ENCODE results near the gene MYEF2.

The MYEF2 gene, protein sequence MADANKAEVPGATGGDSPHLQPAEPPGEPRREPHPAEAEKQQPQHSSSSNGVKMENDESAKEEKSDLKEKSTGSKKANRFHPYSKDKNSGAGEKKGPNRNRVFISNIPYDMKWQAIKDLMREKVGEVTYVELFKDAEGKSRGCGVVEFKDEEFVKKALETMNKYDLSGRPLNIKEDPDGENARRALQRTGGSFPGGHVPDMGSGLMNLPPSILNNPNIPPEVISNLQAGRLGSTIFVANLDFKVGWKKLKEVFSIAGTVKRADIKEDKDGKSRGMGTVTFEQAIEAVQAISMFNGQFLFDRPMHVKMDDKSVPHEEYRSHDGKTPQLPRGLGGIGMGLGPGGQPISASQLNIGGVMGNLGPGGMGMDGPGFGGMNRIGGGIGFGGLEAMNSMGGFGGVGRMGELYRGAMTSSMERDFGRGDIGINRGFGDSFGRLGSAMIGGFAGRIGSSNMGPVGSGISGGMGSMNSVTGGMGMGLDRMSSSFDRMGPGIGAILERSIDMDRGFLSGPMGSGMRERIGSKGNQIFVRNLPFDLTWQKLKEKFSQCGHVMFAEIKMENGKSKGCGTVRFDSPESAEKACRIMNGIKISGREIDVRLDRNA

DNA sequence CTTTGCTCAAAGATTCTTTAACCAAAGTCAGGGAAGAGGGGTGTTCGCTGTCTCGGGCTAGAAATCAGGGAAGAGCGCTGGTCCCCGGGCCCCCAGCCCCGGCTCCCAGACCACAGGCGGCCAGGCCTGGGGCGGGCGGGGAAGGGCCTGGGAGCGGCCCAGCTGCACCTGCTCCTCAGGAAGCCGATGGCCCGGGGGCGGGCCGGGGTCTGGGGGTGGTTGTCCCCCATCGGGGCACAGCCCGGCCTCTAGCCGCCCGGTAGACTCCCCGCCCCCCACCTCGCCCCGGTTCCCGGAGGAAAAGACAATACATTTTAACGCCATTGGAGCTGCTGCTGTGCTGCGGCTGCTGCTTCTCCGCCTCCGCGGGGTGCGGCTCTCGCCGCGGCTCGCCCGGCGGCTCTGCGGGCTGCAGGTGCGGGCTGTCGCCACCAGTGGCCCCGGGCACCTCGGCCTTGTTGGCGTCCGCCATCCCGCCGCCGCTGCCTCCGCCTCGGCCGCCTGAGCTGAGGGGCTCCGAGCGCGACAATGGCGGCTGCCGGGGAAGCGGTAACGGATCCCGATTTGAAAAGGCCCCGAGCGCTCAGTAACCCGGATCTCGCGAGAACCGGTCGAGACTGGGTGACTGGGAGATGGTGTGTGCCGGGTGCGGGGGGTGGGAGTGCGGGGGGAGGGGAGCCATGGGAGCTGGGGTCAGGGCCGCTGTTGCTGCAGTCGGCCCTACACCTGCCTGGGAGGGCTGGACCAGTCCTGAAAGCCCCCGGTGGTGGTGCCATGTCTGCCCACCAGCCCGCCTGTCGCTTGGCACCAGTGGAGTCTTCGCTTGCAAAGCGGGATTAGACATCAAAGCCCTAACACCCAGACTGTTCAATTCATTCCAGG lies at the start of gene MYEF2:
Gene MYEF2, minus strand, starts transcription at position 530 of the 882 bp plus-strand sequence. Its CDS starts 58 bp downstream, at position 472.
- DNase-seq = peak; percentile 65

DNA sequence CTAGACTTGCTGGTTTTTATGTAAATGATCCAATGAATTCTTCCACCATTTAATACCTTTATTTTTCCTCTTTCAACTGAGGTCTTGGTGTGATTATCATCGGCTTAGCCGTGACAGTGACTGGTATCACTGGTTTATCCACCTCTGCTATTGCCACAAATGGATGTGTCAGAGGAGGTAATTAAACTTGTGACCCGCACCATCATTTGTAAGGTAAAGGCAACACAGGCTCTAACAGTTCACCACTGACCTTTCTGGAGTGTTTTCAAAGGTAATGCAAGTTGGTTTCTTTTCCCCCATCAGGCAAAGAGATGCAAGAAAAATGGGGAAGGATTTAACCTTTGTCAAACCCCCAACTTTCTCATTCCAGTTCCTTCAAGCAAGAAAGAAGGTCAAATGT lies 47.7 kb upstream of the MYEF2 start:
- no peak for DNase-seq

DNA sequence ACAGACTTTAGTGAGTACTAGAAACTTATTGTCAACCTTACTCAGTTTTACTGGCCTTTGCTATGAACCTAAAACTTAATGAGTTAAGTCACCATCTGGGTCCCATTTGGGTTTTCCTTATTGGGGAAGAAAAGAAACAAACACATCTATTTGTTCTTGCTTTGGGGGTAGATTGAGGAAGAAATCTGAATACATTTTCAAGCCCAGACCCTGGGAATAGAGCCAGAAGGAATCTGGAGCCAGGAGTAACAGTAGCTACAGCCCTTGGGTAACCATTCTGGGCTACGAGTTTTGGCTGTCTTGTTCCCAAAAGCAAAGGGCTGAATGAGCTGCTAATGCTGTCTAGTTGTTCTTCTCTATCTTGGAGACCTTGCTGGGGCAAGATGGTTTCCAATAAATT lies 44.5 kb upstream of the MYEF2 start:
- no peak for DNase-seq

DNA sequence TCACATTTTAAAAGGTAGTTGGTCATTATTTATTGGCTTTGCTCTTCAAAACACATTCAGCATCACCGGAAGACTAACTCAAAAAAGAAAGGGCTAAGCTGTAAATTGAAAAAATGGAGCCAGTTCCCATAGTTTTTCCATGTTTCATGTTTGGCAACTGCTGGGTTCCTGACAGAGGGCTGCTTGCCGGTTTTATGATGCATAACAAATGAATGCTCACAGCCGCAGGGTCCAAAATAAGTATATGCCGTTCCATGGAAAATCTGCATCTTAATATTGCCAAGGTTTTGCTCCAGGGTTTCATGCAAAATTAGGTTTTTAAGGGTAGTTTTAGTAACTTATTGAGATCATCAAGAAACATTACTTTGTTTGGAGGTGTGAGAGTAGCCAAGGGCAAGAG lies 43.8 kb upstream of the MYEF2 start:
- DNase-seq = no peak

DNA sequence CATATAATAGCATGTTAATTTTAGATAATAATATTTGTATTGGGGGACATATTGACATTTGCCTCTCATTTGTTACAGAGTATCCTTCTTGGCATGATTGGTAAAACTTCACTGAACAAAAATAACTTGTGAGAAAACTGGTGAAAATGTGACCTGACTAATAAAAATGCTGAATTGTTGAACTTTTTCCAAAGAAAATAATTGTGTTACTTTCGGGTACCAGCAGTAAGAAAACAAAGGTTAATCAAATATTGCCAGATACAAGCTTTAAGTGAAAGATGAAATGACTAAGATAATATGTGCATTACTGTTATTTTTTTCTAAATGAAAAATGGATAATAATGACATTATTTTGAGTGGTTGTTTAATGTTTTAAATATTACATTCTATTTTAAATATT lies 43.2 kb upstream of the MYEF2 start:
- DNase-seq = no peak

DNA sequence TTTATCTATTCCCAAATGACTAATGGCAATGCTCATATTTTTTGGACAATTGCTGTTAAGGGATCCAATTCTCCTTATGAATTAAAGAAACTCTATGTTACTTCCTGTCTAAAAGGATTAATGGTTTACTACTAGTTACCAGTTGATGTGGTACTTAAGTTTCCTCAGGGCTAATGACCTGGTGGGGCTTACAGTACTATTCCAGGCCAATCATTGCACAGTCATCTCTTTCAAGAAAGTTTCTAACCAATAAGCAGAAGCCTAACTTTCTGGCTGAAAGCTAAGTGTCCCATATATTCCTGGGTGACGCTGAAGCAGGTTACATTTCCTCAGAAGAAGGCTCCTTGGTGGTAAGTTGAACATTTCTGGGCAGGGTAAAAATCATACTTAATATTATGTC lies 27.9 kb upstream of the MYEF2 start, which contains the start of gene SLC12A1:
Gene SLC12A1, plus strand, starts transcription at position 322 of the 400 bp plus-strand sequence. CDS start 1,418 bp downstream, outside the sequence.
- DNase-seq = no peak

DNA sequence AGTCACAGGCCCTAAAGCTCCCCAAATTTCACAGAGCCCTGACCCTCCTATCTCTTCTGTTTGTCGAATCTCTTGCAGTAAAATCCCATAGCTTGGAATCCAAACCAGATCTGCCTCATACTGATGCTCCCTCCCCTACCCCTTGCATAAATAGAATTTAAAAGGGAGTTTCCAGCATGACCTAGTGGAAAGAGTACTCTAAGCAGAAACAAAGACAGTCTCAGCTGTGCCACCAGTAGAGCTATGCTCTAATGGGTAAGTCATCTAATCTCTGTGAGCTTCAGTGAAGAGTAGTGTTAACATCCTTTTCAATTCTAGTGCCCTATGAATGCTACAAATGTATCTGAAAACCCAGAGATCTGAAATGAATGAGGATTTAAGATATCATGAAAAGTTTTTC lies 24.0 kb upstream of the MYEF2 start:
- no peak for DNase-seq

DNA sequence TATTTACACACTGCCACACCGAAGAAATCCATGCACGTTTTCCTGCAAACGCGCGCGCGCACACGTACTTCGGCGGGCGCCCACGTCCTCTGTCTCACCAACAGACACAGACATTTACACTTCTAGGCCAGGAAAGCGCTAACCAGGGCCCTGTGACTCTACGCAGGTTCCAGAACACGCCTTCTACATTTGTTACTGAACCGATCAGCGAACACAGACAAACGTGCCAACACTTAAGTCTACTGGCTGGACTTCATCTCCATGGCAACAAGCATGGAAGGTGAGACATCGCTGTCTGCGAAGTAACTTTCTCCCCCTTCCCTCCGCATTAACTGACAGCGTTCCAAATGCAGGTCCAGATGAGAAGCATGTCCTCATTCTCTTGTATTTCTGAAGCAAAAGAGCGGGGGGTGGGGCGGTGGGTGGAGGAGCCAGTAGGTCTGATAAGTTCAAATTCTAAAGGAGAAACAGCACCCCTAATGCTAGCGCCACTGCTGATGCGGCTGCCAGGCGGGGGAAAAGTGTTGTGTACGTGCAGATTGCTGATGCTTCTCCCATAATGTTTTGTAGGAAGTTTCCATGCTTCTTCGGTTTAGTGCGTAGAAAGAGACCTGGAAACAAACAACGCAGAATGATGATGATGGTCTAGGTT lies 13.6 kb upstream of the MYEF2 start, which contains the start of gene CTXN2:
Gene CTXN2, plus strand, starts transcription at position 92 of the 652 bp plus-strand sequence. CDS start 9,636 bp downstream, outside the sequence.
- no peak for DNase-seq

DNA sequence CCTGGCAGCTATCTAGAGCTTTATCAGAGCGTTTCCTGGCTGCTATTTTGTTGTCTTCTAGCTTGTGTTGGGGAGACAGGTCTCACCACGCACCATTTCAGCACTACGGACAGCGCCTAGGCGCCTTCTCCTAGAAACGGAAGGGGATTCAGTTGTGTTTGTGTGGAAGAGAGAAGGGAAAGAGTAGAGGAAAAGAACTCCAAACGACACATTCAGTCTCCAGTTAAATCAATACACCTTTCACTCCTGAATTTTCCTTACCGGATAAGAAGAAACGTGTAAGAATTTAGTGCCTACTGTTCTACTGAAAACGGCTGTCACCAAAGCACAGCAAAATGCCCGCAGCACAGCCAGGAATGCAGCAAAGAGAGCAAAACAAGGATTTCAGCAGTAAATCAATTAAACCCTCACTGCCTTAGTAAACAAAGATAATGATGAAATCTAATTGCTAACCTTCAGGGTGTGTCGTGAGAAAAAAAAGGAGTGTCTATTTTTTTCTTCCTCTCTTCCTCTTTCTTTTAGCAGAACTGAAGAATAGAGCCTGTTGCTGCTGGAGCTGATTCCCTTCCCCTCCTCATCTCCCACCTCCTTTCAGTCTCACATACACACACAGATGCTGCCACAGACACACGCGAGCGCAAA lies 13.0 kb upstream of the MYEF2 start:
- DNase-seq = peak; percentile 43

DNA sequence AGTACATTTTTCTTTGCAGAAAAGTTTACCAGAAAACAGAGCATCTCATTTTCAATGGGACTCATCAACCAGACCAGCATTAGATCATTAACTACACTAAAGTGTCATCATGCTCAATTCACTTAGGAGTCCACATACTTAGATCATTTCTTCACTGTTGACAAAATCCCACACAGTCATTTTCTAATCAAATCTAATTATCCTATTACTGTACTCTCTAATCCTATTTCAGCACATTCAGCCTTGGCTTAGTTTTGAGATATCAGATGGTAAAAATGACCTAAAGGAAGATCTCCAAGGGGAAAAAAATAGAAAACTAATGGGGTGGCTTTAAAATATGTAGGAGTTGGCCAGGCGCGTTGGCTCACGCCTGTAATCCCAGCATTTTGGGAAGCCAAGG lies 8.2 kb upstream of the MYEF2 start:
- DNase-seq = no peak

DNA sequence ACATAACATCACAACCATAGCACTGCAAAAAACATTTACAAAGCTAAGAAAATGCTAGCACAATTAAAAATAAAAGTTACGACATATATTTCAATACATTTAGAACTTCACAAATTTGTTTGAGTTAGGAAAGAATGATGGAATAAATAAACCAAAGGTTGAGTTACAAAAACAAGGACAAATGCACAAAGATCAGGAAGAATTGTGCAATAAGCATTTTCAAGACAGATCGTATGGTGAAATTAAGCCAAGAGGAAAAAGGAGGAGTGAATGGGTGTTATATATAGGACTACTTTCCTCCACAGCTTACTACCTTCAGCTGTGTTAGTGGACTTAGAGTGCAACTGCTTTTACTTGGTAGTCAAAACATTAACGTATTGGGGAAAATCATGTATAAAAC lies 7.4 kb upstream of the MYEF2 start:
- no peak for DNase-seq

DNA sequence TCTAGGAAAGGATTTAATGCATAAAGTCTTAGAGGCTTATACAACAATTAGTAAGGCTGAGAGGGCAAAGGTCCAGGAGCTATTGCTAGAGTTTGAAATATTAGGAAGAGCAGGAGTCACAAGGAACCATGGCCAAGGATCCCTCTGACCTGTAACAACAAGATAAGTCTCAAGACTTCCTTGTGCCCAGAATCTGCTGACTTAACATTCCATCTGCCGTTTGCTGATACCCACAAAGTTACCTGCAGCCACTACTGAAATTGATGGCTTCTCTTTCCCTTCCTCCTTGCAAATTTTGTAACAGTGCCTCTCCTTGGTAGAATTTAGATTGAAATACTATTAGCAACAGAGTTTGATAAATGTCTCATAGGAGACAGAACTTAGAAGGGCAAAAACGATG lies 4.7 kb upstream of the MYEF2 start:
- DNase-seq = no peak

DNA sequence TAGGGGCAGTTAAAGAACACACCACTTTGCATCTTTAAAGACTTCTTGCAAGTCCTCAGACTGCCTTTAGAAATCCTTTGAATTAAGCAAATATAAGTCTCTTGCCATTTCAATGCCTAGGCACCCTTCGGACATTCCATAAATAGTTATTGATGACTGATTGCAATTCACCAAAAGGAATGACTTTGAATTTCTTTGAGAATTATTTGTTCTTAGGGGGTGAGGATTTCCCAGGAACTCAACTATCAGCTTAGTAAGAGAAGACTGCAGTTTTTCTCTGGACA lies 495 bp upstream of the MYEF2 start:
- no peak for DNase-seq

DNA sequence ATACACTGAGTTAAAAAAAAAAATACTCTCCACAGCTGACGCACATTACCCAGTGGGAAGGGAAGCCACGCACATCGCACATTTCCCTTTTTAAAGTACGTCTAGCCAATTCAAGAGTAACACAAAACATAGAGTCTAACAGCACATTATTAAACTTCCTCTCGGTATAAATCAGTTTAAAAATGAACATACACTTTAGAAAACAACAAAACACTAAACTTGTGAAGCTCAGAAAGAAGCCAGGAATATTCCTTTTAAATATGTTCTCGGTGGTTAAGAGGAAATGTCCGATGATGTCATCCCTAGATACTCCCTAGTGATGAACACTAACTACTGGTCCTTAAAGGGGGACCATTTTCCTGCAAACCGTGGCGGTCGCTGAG lies 721 bp downstream of the MYEF2 start:
- no peak for DNase-seq

DNA sequence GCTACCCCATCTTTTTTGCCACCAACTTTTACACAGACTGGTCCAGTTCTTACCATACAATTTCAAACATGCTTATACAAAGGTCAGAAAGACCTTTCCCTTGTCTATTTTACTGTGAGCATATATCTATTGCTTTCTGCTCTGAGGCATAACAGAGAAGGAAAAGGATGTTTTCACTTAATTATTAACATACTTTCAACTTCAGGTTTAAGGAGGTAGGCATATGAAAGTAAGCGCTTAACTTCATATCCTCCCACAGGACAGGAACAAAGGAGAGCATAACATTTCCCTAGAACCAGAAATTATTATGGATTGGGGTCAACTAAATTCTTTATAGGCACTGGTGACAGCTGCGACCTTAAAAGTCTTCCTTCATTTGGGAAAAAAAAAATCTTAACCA lies 1.1 kb downstream of the MYEF2 start:
- DNase-seq = no peak

DNA sequence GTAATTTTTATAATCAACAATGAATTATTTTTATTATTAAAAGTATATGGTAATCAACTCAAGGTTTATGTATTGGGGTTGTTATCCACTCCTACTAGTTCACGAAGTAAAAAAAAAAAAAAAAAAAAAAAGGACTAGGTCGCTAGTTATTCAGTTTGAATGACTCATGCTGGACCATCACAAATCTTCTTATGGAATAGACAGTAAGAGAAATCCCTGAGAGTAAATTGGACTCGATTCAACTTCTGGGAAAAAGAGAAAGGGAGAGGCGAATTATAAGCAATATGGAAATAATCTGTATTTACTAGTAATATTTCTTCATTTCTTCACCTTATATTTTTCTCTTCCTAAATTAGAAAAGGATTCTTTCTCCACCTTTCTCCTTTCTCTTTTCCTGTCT lies 2.0 kb downstream of the MYEF2 start:
- DNase-seq = no peak

DNA sequence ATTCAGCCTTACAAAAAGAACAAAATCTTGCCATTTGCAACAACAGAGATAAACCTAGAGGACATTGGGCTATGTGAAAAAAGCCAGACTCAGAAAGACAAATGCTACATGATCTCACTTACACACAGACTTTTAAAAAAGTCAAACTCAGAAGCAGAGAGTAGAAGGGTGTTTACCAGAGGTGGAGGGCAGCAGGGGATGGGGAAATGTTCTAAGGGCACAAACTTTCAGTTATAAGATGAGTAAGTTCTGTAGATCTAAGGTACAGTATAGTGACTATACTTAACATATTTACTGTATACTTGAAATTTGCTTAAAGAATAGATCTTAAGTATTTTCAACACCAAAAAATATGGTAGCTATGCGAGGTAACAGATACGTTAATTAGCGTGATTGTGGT lies 3.0 kb downstream of the MYEF2 start:
- DNase-seq = no peak

DNA sequence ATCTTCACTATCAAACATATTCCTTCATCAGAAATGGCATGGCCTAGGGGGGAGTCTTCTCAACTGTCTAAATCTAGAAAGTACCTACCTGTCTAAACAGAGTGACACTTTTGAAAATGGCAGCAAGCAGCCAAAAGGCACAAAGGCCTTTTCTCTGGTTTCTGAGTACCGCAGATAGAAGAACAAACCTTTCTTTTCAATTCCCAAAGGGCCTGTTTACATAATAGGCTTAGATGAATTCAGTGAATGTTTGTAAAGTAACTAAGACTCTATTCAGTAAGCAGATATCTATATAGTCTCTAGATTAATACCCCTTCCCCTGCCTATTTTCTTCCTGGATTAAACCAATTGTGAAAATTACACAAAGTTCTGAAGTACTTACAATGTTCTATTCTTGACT lies 7.1 kb downstream of the MYEF2 start:
- DNase-seq = no peak

DNA sequence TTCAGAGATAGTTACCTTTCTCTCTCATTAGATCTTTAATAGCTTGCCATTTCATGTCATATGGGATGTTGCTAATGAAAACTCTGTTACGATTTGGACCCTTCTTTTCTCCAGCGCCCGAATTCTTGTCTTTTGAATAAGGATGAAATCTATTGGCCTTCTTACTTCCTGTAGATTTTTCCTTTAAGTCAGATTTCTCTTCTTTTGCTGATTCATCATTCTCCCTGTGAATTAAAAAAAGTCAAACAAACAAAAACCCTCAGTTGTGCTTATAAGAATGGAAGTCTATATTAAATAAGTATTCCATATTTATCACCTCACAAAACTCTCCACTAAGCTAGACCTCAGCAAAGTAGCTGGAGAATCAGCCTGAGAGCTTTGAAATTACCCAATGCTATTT lies 9.5 kb downstream of the MYEF2 start:
- DNase-seq = no peak

DNA sequence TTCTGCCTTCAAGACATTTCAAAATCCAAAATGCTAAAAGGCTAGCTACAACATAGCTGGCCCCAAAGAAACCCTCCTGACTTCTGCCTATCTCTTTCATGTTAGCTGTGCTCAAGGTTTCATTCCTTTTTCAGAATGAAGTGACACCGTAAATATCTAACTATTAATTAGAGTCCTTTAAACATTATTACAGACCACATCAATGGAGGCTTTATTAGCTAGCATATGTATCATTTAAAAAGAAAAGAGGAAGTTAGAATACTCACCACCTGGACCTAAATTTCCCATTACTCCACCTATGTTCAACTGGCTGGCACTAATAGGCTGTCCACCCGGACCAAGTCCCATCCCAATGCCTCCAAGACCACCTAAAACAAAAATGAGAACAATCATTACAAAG lies 24.6 kb downstream of the MYEF2 start:
- DNase-seq = no peak

DNA sequence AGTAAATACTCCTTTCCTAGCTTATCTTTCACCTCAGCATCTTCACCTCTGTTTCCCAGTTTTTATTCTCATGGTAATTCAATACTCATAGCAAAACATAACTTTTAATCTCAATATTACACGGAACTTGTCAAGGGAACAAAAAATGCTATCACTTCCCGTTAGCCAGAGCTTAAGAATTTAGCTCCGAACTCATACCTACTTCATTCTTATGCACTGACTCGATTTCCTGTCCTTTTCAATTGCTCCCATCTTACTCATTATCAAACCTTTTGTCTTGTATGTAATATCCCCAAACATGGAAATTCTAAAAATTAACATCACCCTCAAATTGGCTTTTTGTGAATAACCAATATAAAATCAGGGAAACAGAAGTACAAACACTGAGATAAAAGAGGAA lies 28.2 kb downstream of the MYEF2 start:
- no peak for DNase-seq

DNA sequence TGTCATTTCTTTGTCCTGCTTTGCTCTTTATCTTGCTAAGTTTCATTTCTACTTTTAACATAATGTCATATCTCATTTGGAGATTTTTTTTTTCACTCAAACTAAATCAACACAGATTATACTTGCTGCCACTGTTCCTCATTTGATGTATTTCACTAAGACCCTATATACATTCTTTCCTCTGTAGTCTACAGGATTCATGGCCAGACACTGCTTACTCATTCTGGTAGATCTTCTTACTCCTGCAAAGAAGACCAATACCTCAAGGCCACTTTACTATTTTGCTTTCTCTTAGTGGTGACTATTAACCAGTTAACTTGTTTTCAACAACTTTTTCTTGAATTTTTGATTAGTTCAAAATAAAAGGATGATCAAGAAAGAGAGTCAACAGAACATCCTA lies 30.7 kb downstream of the MYEF2 start:
- DNase-seq = no peak

DNA sequence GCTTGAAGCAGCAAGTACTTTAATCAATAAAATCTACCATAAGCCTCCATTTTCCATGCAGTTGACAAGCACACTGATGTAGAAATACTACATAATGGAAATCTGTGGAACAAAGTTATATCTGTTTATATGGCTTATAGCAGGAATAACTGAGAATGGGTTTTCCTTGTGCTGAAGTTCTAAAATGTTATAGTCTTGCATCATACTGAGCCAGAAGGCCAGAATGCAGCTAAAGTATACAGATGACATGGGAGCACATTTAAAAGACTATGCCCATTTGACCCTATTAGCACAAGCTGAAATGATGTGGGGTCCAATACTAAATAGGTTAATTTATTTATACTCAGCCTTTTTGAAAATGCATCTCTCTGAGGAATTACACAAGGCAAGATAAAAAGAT lies 32.2 kb downstream of the MYEF2 start:
- no peak for DNase-seq
